ENCODE data around the gene ISLR2.
"Not testable (repeated sequence)": the region's sequence is repeated elsewhere in the genome, so short reads cannot be mapped to it uniquely, and the experiment has no call there.

The ISLR2 gene, protein sequence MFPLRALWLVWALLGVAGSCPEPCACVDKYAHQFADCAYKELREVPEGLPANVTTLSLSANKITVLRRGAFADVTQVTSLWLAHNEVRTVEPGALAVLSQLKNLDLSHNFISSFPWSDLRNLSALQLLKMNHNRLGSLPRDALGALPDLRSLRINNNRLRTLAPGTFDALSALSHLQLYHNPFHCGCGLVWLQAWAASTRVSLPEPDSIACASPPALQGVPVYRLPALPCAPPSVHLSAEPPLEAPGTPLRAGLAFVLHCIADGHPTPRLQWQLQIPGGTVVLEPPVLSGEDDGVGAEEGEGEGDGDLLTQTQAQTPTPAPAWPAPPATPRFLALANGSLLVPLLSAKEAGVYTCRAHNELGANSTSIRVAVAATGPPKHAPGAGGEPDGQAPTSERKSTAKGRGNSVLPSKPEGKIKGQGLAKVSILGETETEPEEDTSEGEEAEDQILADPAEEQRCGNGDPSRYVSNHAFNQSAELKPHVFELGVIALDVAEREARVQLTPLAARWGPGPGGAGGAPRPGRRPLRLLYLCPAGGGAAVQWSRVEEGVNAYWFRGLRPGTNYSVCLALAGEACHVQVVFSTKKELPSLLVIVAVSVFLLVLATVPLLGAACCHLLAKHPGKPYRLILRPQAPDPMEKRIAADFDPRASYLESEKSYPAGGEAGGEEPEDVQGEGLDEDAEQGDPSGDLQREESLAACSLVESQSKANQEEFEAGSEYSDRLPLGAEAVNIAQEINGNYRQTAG

DNA sequence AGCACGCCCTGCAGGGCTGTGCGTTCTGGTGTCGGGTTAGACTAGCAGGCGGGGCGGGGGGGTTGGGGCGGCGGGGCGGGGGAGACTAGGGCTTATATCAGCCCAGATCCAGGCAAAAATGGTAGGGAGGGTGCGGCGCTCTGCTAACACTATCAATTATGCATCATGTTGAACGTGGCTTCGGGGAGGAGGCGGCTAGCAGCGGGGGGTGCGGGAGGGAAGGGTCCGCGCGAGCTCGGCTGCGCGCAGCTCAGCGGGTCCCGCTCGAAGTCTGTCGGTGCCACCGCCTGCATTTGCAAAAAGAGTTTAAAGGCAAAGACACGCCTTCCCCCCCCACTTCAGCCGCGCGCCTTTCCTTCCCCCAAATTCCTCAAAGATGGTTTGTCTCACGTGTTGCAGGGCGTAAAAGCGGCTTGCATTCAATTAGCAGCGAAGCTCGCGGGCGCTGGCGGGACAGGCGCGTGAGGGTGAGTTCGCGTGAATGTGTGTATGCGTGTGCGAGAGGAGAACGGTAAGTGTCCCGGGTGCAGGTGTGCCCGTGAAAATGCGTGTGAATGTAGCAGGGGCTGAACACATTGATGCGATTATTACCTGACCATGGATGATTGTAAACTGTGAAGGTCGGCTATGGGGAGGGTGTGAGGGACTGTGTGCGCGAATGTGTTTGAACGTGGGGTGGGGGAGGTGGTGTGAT, at the start of gene ISLR2:
ISLR2 (plus strand) TSS at position 432 of the 694 bp plus-strand sequence. CDS start 2,169 bp downstream, outside the sequence.
- no peaks in the 10 kb centered on the region for H3K36me3 ChIP-seq (replicated peaks; ENCODE audit: insufficient read depth, low read length)
- no peak within 1 kb of the TSS for H3K4me2 ChIP-seq (ENCODE audit: low read depth, low read length)
- H4K20me1 ChIP-seq (ENCODE audit: insufficient read depth, low read length) = no peaks in the 10 kb centered on the region
- H3F3A ChIP-seq (ENCODE audit: insufficient read depth, low read length) = no peaks in the 10 kb centered on the region
- H3K4me3 ChIP-seq (ENCODE audit: low read length) = no peak within 1 kb of the TSS
- no peaks in the 10 kb centered on the region for H3K79me2 ChIP-seq (ENCODE audit: low read length)
- H3K27ac ChIP-seq (ENCODE audit: low read length) = no peak within 1 kb of the TSS
- H3K9me2 ChIP-seq (replicated peaks; ENCODE audit: insufficient read depth, low read length) = no peaks in the 10 kb centered on the region
- no peak for DNase-seq
- H3K9me3 ChIP-seq (replicated peaks; ENCODE audit: insufficient read depth, low read length) = no peaks in the 10 kb centered on the region
- H3K27me3 ChIP-seq (replicated peaks; ENCODE audit: insufficient read depth, low read length) = peaks cover 63% of the 10 kb centered on the region
- no peaks in the 10 kb centered on the region for H3K4me1 ChIP-seq (ENCODE audit: low read length)
- H2AFZ ChIP-seq (ENCODE audit: low read length) = no peak within 1 kb of the TSS
- no peak within 1 kb of the TSS for H3K9ac ChIP-seq (ENCODE audit: low read length)
- TF ChIP-seq EZH2phosphoT487 (IDR thresholded peaks at IDR 0.05; ENCODE audit: low read length) (no peak), EZH2 (optimal IDR thresholded peaks at IDR 0.05; ENCODE audit: low read depth, low read length) (peak; percentile 83)

DNA sequence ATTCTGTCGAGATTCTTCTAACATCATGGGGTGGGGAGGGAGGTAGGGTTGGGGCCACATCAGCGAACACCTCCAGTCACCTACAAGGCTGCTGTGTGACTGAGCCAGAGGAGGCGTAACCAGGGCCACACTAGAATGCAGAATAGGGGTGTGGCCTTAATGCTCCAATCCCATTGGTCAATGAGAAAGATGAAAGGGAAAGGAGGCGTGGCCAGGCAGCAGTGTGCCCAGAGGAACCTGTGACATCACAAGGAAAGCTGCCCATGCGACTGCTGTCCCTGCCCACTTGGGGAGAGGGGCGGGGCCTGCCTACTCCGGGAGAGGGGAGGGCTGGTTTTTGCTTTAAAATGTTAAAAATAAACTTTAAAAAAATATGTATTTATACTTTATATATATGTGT, 47.9 kb upstream of the ISLR2 start, which contains the start of gene GOLGA6A:
GOLGA6A (minus strand) TSS at position 101 of the 400 bp plus-strand sequence; CDS start at position 60, 41 bp downstream.
- H3K4me1 ChIP-seq (ENCODE audit: low read length); H3K79me2 ChIP-seq (ENCODE audit: low read length); H3K36me3 ChIP-seq (replicated peaks; ENCODE audit: insufficient read depth, low read length); H4K20me1 ChIP-seq (ENCODE audit: insufficient read depth, low read length); H3K9me3 ChIP-seq (replicated peaks; ENCODE audit: insufficient read depth, low read length); H3K9ac ChIP-seq (ENCODE audit: low read length); H3F3A ChIP-seq (ENCODE audit: insufficient read depth, low read length); H3K27ac ChIP-seq (ENCODE audit: low read length); H3K4me2 ChIP-seq (ENCODE audit: low read depth, low read length); H2AFZ ChIP-seq (ENCODE audit: low read length); H3K27me3 ChIP-seq (replicated peaks; ENCODE audit: insufficient read depth, low read length); DNase-seq; H3K4me3 ChIP-seq (ENCODE audit: low read length); H3K9me2 ChIP-seq (replicated peaks; ENCODE audit: insufficient read depth, low read length): not testable (repeated sequence)

- not testable (repeated sequence) for H3K27me3 ChIP-seq (replicated peaks; ENCODE audit: insufficient read depth, low read length); H3K9me3 ChIP-seq (replicated peaks; ENCODE audit: insufficient read depth, low read length); H3K79me2 ChIP-seq (ENCODE audit: low read length); H3K4me2 ChIP-seq (ENCODE audit: low read depth, low read length); H3F3A ChIP-seq (ENCODE audit: insufficient read depth, low read length); H4K20me1 ChIP-seq (ENCODE audit: insufficient read depth, low read length); H3K4me3 ChIP-seq (ENCODE audit: low read length); H2AFZ ChIP-seq (ENCODE audit: low read length); DNase-seq; H3K27ac ChIP-seq (ENCODE audit: low read length); H3K9ac ChIP-seq (ENCODE audit: low read length); H3K36me3 ChIP-seq (replicated peaks; ENCODE audit: insufficient read depth, low read length); H3K9me2 ChIP-seq (replicated peaks; ENCODE audit: insufficient read depth, low read length); H3K4me1 ChIP-seq (ENCODE audit: low read length)
These were observed 35.8 kb upstream of the ISLR2 start for GRCh38 chr15:74094567-74094966.

DNA sequence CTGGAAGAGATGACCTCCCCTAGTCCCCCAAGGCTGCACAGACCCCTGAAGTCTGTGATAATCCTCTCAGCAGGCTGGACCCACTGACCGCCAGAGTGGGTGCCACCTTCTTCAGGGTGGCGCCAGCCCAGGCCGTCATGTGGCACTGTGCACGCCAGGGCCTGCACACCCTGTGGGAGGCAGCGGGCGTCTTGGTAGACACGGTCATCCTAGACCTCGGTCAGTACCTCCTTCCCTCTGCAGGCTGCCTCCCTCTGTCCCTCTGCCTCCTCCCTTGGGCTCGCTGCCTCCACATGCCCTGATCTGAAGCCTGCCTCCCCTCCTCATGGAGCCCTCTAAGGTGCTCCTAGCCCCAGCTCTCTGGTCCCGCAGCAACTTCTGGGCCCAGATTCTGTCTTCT, 34.8 kb upstream of the ISLR2 start:
- not testable (repeated sequence) for H3K27ac ChIP-seq (ENCODE audit: low read length); H3K27me3 ChIP-seq (replicated peaks; ENCODE audit: insufficient read depth, low read length); H3K9me2 ChIP-seq (replicated peaks; ENCODE audit: insufficient read depth, low read length); H4K20me1 ChIP-seq (ENCODE audit: insufficient read depth, low read length); H3K36me3 ChIP-seq (replicated peaks; ENCODE audit: insufficient read depth, low read length); H3K4me2 ChIP-seq (ENCODE audit: low read depth, low read length); H3K4me3 ChIP-seq (ENCODE audit: low read length); H3K9ac ChIP-seq (ENCODE audit: low read length); H2AFZ ChIP-seq (ENCODE audit: low read length); H3K79me2 ChIP-seq (ENCODE audit: low read length); H3K9me3 ChIP-seq (replicated peaks; ENCODE audit: insufficient read depth, low read length); H3K4me1 ChIP-seq (ENCODE audit: low read length); H3F3A ChIP-seq (ENCODE audit: insufficient read depth, low read length); DNase-seq

DNA sequence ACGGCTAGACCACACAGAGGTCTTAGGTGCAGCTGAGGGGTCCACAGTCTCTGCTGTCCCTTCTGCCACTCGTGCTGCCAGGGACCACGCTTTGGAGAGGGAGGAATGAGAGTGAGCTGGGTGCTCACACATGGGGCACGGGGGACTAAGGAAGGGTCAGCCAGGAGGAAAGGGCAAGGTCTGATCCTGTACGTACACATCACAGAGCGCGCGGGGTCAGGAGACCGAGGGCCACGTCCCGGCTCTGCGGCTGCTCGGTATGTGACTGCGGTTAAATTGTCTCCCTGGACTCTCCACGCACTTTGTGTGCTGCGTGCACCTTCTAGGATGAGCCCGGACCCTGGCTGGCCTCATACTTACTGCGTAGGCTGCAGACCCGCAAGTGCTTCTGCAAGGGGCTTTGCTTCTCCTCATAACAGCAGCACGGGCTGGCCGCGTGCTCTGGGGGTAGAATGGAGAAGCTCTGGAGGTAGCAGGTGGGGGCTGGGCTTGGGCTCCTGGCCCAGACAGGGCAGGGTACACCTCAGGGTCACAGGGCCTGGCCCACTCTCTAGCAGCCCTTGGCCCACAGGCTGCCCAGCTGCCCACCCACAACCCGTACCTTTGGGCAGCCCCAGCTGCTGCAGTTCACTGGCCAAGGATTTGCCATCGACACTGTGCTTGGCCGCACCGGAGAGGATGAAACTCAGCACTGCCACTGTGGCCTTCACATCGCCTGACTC, 33.5 kb upstream of the ISLR2 start:
- H3K4me2 ChIP-seq (ENCODE audit: low read depth, low read length); H3K9me3 ChIP-seq (replicated peaks; ENCODE audit: insufficient read depth, low read length); H3K27me3 ChIP-seq (replicated peaks; ENCODE audit: insufficient read depth, low read length); H3K9me2 ChIP-seq (replicated peaks; ENCODE audit: insufficient read depth, low read length); H3K27ac ChIP-seq (ENCODE audit: low read length); H3K4me3 ChIP-seq (ENCODE audit: low read length); H3K9ac ChIP-seq (ENCODE audit: low read length); H3K4me1 ChIP-seq (ENCODE audit: low read length); H4K20me1 ChIP-seq (ENCODE audit: insufficient read depth, low read length); H3K36me3 ChIP-seq (replicated peaks; ENCODE audit: insufficient read depth, low read length); H3F3A ChIP-seq (ENCODE audit: insufficient read depth, low read length); H3K79me2 ChIP-seq (ENCODE audit: low read length); H2AFZ ChIP-seq (ENCODE audit: low read length); DNase-seq: not testable (repeated sequence)

DNA sequence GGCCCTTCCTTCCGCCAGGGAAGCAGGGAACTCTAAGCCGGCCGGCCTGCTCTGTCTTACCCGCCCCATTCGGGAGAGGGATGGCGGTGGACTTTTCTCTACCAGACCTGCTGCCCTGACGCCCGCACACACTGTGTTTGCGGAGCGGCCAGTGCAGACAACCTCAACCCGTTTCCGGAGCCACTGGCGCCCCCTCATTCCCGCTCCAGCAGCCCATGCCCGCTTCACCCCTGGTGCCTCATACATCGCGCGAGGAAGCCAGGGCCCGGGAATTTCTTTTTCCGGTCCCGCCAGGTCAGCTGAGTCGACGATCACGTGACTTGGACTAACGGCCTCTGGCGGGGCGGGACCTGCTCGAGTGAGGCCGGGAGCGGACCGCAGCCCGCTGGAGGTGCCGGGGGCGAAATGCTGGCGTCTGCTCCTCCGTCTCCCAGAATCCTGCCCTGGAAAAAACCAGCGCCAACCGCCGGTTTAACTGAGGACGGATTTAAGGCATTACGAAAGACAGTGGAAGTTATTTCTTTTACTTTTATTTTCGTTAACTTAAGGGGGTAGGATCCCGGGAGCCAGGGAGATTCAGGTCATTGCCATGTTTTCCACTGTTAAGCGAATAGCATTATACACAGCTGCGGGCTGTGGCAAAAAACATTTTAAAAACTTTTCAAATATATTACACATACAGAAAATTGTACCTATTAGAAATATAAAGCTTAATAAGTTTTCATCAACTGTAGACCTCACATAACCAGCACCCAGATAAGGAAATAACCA, 30.2 kb upstream of the ISLR2 start:
- peak; percentile 75 for DNase-seq
- H3K4me1 ChIP-seq (ENCODE audit: low read length); H3K9me3 ChIP-seq (replicated peaks; ENCODE audit: insufficient read depth, low read length); H3K9me2 ChIP-seq (replicated peaks; ENCODE audit: insufficient read depth, low read length); H3K79me2 ChIP-seq (ENCODE audit: low read length); H3F3A ChIP-seq (ENCODE audit: insufficient read depth, low read length); H4K20me1 ChIP-seq (ENCODE audit: insufficient read depth, low read length); H3K9ac ChIP-seq (ENCODE audit: low read length); H3K27ac ChIP-seq (ENCODE audit: low read length); H3K27me3 ChIP-seq (replicated peaks; ENCODE audit: insufficient read depth, low read length); H3K36me3 ChIP-seq (replicated peaks; ENCODE audit: insufficient read depth, low read length): not testable (repeated sequence)
- peak overlapping the region; percentile 75; the same call in 1 of the 2 replicates for H2AFZ ChIP-seq (ENCODE audit: low read length)
- peak overlapping the region; percentile 46; the same call in 1 of the 2 replicates for H3K4me2 ChIP-seq (ENCODE audit: low read depth, low read length)
- peak overlapping the region; percentile 42; the same call in 1 of the 2 replicates for H3K4me3 ChIP-seq (ENCODE audit: low read length)

All from MM.1S (cell line).